Measurements from ENCODE around the gene CHML.
"Not testable (repeated sequence)": the region's sequence is repeated elsewhere in the genome, so short reads cannot be mapped to it uniquely, and the experiment has no call there.

CHML gene

GRCh38 chr1:241640149-241640866 is at the start of gene CHML, which contains the start of gene OPN3:
Gene CHML (minus strand): TSS chr1:241640369. CDS start chr1:241635766, 4,603 bp downstream.
Gene OPN3 (minus strand): TSS chr1:241640369. CDS start chr1:241640254, 115 bp downstream.
- peak; percentile 92 to 93 for DNase-seq

GRCh38 chr1:241688940-241689368 is 48.8 kb upstream of the CHML start:
- no peak for DNase-seq

- DNase-seq, result no peak
Measured at GRCh38 chr1:241684108-241684507, 43.9 kb upstream of the CHML start.

GRCh38 chr1:241682921-241683320 is 42.8 kb upstream of the CHML start:
- DNase-seq, result no peak

GRCh38 chr1:241681861-241682448 is 41.8 kb upstream of the CHML start:
- DNase-seq, result not testable (repeated sequence)

- DNase-seq, result no peak
Measured at GRCh38 chr1:241679961-241680360, 39.8 kb upstream of the CHML start.

GRCh38 chr1:241679404-241679803 is 39.2 kb upstream of the CHML start:
- DNase-seq, result no peak

- no peak for DNase-seq
Measured at GRCh38 chr1:241678536-241678935, 38.4 kb upstream of the CHML start.

GRCh38 chr1:241677201-241677600 is 37.0 kb upstream of the CHML start:
- peak in 1 of 2 donors; percentile 69 for DNase-seq

GRCh38 chr1:241675983-241676382 is 35.8 kb upstream of the CHML start:
- DNase-seq, result no peak

- no peak for DNase-seq
Measured at GRCh38 chr1:241674805-241675384, 34.7 kb upstream of the CHML start.

- DNase-seq, result no peak
Measured at GRCh38 chr1:241672301-241672700, 32.1 kb upstream of the CHML start.

GRCh38 chr1:241666419-241666818 is 26.2 kb upstream of the CHML start:
- no peak for DNase-seq

- DNase-seq, result no peak
Measured at GRCh38 chr1:241660424-241660972, 20.3 kb upstream of the CHML start.

- not testable (repeated sequence) for DNase-seq
Measured at GRCh38 chr1:241659016-241659415, 18.8 kb upstream of the CHML start.

GRCh38 chr1:241658081-241658793 is 18.1 kb upstream of the CHML start:
- DNase-seq, result no peak

GRCh38 chr1:241654641-241655040 is 14.5 kb upstream of the CHML start:
- DNase-seq, result no peak

GRCh38 chr1:241654019-241654418 is 13.8 kb upstream of the CHML start:
- DNase-seq, result no peak

GRCh38 chr1:241652012-241652411 is 11.8 kb upstream of the CHML start, which contains the start of gene WDR64:
Gene WDR64 (plus strand): TSS chr1:241652281. CDS start chr1:241652485, 204 bp downstream.
- no peak for DNase-seq

GRCh38 chr1:241648159-241648558 is 8.0 kb upstream of the CHML start:
- DNase-seq, result no peak

GRCh38 chr1:241647658-241648057 is 7.5 kb upstream of the CHML start:
- DNase-seq, result no peak

GRCh38 chr1:241646201-241646600 is 6.0 kb upstream of the CHML start:
- DNase-seq, result no peak

- no peak for DNase-seq
Measured at GRCh38 chr1:241645199-241645598, 5.0 kb upstream of the CHML start.

Measured in CD4-positive, alpha-beta T cell treated with Interleukin-4 for 1 hour (primary cell).